GM20431 (cell line): ENCODE results near the gene TJP1.
"Not testable (repeated sequence)": the region's sequence is repeated elsewhere in the genome, so short reads cannot be mapped to it uniquely, and the experiment has no call there.

Source experiments
- in situ Hi-C: fragments of 300-500 bp; cut with MseI, MboI; formaldehyde crosslinking; loops from one replicate; pipeline ENCODE4 v1.15.0; 2020; ENCODE audit warnings: low sequenced_read_pairs; ENCODE audit not compliant: unreplicated experiment

TJP1 gene

DNA sequence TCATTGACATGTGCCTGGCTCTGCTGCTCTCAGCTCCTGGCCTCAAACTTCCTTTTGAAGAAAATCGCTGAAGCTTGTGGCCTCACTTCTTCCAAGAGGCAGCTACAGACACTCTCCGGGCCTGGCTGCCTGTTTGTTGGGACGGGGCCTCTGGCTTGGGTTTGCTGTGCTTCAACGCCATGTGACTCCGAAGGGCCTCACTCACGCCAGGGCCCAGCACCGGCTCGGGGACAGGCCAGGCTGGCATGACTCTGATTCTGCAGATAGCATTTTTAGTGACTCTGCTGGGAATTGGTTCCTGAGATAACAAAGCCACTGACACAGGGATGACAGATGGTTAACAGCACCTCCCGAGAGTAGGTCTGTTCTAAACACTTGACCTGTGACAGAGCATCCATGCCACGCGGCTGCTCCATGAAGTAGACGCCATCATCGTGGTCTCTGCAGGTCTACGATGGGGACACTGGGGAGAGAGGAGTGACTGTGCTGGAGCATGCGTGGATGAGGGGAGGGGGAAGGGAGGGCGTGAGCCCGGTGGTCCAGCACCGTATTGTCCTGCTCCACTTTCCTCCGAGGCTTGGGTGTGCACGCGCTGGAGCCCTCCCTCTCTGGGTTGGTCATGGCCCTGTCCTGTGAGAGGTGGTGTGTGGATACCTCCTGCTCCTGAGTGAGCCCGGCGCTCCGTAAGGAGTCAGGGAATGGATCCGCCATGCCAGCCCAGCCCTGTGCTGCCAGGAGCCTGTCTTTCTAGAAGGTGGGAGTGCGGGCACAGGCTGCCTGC lies 133.6 kb downstream of the TJP1 start:
- in situ Hi-C loops, result no loop called here

DNA sequence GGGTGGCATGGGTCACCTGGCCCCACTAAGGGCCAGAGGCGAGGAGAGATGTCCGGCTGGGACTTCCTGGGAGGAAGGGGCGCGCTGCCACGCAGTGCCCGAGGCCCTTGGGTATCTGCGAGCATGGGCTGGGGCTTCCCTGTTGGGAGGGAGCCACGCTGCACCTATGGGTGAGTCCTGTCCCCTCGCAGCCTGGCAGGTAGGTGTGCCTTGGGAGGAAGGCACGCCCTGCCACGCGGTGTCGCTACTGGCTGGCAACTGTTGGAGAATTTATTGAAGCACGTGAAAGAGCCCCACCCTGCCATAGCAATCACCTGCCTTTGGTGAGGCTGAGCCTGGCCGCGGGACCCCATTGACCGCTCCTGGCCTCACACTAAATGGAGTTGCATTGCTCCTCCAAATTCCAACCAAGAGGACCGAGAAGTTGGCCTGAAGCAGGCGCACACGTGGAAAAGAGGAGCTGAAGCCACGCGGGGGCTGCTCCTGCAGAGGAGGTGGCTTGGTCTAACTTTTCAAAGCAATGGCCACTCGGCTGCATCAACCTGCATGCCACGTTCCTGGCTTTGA lies 134.2 kb downstream of the TJP1 start:
- in situ Hi-C loops, result no loop called here

DNA sequence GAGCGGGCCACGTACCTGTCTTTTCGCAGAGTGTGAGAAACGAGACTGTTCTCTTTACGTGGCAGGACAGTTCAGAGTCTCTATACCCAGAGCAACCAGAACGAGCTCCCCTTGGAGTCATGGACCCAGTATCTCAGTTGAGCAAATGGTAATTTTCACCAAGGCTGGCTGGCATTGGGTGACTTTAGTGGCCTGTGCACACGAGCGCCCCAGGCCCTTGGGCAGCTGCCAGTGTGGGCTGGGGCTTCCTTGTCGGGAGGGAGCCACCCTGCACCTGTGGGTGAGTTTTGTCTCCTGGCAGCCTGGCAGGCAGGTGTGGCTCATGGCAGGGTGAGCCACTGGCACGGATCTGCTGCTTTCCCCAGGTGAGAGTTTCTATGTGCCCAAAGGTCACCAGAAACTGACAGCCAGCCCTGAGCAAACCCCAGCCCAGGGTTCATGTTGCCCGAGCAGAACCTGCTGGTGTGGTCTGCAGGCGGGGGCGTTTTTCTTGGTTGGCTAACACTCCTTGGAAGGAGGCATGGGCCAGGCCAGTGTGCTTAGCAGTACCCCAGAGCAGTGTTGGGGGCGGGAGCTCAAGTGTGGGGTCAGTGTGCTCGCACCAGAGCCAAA lies 135.0 kb downstream of the TJP1 start:
- in situ Hi-C loops, result no loop called here

DNA sequence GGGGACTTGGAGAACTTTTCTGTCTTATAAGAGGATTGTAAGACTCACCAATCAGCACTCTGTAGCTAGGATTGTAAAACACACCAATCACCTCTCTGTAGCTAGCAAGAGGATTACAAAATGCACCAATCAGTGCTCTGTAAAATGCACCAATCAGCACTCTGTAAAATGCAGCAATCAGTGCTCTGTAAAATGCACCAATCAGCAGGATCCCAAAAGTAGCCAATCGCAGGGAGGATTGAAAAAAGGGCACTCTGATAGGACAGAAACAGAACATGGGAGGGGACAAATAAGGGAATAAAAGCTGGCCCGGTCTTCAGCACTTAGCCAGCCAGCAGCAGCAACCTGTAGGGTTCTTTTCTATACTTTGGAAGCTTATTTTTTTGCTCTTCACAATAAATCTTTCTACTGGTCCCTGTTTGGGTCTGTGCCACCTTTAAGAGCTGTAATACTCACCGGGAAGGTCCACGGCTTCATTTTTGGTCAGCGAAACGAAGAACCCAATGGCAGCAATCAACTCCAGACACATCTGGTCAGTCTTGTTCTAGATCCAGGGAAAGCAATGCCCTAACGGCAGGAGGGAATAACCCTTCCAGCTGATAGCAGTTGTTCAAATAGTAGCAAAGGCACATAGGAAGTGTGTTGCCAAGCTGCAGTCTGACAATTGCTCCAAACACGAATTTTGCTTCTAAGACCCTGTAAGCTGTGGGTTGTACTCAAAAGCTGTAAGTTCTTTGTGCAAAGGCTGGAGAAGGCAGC lies 135.6 kb downstream of the TJP1 start:
- in situ Hi-C loops, result no loop called here

DNA sequence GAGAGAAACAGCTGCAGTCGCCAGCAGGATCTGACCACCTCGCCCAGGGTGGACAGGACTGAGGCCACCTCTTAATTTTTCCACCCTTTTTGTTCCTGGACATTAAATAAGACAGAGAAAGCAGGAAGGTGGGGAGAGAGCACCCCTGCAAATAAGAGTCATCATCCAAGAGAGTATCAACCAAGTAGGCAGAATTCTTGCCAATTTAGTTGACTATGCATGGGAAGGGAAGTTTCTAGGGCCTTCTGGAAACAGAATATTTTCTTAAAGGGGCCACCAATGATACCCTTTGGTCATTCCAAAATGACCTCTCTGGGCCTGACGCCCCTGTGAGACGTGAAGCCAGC lies 136.2 kb downstream of the TJP1 start:
- in situ Hi-C loops, result no loop called here

DNA sequence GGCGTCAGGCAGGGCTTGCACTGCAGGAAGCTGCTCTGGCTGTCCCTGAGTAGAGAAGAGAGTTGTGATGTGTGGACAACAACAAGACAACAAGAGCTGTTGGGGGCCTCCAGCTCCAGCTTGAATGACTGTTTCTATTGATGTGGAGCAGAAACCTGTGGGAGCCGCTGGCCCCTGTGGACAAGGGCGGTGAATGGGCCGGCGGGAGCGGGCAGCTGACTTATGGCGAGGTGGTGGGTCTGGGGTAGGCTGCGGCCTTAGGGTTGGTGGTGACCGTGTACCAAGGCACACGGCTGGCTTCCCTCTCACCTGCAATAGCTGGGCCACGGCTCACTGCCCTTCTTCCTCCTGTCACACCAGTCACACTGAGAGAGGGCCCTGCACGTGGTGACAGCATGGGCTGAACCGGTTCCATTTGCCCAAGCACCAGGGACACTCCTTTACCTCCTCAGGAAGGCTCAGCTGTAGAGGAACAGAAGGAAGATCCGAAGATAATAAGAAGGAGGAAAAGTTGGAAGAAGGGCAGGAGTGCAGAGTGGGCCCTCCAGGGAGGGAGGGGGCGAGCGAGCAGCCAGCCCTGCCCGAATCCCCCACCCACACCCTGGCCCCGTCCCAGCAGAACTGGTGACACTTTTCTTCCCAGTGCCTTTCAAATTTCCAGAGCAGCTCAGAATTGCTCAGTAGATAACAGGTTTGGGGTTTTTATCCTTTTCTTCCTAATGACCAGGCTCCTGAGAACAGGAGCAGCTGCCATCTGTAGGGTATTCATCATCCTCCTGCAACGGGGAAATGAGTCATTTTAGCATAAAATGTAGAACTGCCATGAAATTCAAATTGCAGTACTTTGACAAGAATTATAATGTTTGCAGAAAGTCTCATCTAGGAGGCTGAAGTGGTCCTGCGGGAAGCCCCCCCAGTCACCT lies 136.9 kb downstream of the TJP1 start:
- in situ Hi-C loops, result no loop called here

DNA sequence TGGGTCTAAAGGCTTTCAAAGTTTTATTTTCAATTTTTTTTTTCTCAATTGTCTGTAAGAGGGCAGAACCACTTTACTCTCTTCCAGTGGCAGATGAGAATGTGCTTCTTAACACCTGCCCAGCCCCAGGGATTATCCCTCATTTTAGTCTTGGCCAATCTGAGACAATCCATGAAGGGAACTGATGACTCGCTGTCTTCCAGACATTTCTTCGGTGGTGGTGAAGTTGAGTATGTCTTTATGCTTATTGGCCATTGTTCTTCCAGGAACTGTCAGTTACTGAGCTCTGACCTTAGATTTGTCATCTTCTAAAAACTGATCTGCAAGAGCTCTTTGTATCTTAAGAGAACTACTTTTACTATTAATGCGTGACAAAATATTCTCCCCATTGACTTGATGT lies 139.5 kb downstream of the TJP1 start:
- in situ Hi-C loops, result no loop called here

DNA sequence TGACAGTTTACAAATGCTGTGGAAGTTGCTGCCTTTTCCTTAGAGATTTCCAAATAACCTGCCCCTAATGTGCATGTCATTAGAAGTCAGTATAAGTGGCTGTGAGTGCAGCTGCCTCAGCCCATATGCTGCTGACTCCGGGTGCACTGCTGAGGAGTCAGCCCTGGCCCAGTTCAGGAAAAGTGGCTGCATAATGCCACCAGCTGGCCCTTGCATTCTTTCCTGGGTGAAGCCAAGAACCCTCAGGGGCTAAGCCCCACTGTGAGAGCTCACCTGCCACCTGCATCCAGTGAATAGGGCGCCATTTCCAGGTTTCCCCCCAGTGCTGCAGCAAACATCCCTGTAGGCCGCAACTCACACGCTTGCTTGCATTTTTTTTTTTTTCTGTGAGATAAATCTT lies 139.9 kb downstream of the TJP1 start:
- in situ Hi-C loops, result no loop called here

DNA sequence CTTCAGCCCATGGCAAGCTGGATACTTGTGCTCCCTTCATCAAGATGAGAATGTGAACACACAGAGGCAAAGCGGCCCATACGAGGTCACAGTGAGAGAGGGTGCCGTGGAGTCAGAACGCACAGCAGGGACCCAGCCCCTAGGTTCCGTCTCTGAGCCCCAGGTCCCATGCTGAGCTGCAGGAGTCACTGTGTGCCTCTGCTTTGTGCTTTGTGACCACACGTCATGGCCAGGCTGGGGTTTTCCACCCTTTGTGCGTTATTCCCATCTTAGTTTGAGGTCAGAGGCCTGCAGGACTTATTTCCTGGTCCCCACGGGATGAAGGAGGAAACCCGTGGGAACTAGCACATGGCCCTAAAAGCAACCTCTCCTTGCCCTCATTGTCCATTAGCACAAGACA lies 140.3 kb downstream of the TJP1 start:
- in situ Hi-C loops, result no loop called here

DNA sequence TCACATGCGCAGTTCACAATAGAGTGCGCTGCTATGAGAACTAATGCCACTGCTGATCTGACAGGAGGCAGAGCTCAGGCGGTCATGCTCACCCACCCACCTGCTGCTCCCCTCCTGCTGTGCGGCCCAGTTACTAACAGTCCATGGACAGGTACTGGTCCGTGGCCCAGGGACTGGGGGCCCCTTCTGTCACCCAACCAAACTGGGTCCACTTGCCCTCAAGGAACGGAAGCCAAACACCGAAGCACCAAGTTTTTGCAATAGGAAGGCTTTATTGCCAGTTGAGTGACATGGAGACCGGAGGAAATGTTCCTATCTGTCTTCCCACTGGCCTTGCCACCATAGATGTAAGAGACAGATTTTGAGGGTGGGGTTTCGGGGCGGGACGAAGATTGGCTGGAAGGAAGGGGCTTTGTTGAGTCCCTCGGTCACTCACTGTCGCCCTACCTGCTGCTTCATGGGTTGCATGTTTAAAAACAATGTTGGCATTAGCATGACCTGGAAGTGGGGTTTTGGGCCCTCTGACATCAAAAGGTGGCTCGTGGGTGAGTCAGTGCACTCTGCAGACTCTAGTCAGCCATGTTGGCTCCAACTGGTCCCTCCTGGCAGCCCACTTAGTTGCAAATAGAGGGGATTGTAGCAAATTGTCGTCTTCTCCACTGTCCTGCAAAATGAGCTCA lies 141.0 kb downstream of the TJP1 start:
- in situ Hi-C loops, result no loop called here

DNA sequence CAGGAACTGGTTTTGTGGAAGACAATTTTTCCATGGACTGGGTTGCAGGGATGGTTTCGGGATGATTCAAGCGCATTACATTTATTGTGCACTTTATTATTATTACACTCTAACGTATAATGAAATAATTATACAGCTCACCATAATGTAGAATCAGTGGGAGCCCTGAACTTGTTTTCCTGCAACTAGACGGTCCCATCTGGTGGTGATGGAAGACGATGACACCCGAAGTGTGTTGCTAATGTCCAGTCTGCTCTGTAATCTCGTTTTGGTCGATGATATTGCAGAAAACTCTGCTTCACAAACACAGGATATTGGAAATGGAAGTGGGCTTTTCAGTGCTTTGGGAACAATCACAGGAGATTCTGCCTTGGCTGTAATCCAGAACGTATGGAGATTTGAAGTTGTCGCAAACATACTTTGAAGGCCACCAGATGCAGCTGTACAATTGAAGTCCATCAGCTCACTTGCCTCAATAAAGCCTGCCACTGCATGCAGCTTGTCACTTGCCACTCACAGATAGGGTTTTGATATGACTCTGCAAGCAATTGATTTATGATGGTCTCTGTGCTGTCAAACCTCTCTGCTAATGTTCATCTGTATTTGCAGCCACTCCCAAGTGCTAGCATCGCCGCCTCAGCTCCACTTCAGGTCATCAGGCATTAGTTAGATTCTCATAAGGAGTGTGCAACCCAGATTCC lies 141.7 kb downstream of the TJP1 start:
- in situ Hi-C loops, result no loop called here

DNA sequence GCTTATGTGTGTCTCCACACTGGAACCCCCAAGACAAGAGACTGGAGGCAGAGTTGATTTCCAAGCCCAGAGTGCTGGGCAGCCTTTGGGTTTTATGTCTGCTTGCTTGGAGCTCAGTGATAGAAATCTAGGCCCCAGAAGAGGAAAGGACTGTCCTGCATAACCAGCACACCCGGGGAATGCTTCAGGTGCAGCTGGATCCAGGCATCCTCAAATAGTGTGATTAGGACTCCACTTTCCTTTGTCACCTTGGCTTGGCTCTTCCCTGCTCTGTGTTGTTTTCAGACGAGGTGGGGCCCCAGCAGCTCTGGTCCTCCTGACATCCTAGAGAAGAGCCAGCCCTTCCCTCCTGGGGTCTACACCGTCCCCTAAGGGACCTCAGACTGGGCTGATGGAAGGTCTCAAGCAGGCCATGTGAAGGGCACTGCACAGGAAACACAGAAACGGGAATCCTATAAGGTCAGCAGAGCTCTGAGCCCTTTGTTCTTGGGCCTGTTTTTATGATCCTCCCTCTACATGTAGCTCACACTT lies 143.7 kb downstream of the TJP1 start:
- in situ Hi-C loops, result no loop called here

DNA sequence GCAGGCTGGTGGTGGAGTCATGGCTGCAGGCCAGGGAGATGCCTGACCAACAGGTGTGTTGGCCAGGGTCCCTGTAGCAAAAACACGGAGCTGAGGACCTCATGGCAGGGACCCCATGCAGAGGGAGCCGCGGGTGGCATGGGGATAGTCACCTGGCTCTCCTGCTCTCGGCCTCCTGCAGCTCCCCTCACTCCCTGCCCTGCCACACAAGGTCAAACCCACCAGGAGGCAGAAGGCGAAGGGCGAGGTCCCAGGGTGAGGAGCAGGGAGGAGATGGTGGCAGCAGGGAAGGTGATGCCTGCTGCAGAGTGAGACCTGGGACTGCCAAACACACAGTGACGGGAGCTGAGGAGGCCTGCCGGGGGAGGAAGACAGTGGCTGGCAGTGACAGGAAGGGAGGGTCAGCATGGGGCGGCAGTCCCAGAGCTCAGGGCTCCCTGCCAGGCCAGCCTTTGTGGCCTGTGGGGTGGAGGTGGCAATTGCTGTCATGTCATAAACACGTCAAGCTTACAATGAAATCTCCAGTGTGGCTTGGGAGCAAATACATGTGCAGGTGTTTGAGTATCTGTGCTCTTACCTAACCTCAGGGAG lies 144.3 kb downstream of the TJP1 start:
- in situ Hi-C loops, result no loop called here

DNA sequence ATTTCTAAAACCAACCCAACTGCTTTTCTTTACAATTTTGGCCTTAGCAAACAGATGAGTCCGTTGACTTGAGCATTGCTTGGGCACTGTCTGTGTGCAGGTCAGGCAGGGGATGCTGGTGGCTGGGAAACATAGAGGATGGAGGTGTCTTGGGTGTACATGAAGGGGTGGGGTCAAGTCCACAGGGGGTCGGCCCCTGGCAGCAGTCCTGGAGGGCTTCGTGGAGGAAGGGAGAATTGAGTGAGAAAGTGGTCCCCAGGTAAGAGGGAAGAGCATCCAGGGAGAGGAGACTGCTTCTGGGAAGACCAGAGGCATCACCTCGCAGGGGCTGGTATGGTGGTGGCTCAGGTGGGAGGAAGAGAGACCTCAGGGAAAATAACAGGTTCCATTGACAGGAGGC lies 144.8 kb downstream of the TJP1 start:
- in situ Hi-C loops, result no loop called here

DNA sequence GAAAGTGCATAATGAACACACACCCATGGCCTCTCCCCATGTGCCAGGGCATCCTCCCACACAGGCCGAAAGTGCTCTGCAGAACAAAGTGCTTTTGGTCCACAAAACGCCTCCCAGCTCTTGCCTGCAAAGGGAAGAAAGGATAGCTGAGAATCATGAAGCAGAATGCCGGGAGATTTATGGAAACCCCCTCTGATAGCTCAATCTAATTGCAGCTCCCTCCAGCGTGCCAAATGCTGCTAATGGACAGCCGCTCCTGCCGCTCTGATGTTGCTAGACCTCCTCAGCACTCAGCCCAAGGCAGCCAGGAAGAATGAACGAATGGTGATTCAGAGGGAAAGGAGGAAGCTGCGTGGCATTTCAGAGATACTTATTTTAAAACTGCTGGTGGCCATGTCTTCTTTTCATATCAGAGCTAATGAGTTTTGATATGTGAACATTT lies 145.3 kb downstream of the TJP1 start:
- in situ Hi-C loops, result no loop called here

DNA sequence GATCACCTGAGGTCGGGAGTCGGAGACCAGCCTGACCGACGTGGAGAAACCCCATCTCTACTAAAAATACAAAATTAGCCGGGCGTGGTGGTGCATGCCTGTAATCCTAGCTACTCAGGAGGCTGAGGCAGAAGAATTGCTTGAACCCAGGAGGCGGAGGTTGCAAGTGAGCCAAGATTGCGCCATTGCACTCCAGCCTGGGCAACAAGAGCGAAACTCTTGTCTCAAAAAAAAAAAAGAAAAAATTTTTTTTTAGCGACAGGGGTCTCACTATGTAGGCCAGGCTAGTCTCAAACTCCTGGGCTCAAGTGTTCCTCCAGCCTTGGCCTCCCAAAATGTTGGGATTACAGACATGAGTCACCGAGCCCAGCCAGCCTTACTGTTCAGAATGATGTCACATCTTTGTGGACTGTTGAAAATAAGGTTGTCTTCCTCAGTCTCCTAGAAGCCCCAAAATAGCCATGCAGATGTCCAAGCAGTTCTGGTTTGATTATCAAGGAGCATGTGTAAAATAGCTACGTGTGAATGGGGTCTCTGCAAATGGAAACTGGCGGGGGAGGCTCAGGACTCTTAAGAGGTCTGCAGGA lies 145.8 kb downstream of the TJP1 start:
- in situ Hi-C loops, result not testable (repeated sequence)

DNA sequence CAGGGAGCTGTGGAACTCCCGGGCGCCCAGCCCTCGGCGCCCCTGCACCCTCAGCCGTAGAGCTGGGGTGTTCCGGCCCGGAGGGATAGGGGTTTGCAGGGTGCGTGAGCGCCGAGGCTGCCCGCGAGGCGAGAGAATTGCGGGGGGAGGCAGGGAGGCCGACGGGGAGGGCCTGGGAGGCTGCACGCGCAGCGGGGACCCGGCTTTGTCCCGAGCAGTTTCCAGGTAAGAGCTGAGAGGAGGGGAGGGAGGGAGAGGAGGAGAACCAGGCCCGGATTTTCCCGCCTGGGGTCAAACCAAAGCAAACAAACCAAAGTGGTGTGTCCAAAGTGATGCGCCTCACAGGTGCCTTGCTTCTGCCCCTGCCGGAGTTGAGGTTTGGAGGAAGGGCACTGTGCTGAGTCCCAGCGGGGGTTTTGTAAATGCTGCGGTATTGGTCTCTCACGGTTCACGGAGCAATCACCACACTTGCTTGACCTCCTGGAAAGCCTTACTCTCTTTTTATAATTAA lies 146.4 kb downstream of the TJP1 start:
- in situ Hi-C loops, result no loop called here
